ENCODE measurements around the gene FAM53A. TPM values are rescaled to one million over a fixed set of nuclear protein-coding genes. Genes with fewer than 3 reads are reported as not detected.
A peak's percentile ranks its signal among the peaks of the same experiment; 100 is the strongest.

Gene FAM53A
- total RNA-seq, 2 donors from 2014 or later, result 0.66 to 2.3 TPM

DNA sequence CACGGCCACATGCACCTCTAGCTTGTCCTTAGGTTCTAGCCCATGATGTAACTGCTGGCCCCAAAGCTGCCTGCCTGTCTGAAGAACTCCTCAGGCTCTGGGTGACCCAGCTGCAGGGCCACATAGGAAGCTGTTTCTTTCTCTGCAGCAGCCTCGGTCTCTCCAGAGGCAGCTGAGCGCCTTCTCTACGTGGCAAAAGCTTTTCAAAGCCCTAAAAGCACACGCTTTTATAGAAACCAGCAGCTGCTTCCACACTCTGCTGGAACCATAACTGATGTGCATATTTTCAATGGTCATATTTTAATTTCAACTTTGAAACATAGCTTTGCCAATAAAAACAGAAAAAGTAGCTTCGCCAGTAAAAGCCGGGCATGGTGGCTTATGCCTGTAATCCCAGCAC is 37.4 kb downstream of the FAM53A start:
- TF ChIP-seq, protein P1, sequence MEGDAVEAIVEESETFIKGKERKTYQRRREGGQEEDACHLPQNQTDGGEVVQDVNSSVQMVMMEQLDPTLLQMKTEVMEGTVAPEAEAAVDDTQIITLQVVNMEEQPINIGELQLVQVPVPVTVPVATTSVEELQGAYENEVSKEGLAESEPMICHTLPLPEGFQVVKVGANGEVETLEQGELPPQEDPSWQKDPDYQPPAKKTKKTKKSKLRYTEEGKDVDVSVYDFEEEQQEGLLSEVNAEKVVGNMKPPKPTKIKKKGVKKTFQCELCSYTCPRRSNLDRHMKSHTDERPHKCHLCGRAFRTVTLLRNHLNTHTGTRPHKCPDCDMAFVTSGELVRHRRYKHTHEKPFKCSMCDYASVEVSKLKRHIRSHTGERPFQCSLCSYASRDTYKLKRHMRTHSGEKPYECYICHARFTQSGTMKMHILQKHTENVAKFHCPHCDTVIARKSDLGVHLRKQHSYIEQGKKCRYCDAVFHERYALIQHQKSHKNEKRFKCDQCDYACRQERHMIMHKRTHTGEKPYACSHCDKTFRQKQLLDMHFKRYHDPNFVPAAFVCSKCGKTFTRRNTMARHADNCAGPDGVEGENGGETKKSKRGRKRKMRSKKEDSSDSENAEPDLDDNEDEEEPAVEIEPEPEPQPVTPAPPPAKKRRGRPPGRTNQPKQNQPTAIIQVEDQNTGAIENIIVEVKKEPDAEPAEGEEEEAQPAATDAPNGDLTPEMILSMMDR (IDR thresholded peaks at IDR 0.05), result no peak
- TF ChIP-seq POLR2A (IDR thresholded peaks at IDR 0.05), result no peak
- Histone ChIP-seq H3K27me3 (no peaks in the 10 kb centered on the region), H3K4me3 (no peak overlapping the region), H3K9me3 (no peaks in the 10 kb centered on the region), H3K4me1 (no peaks in the 10 kb centered on the region), H3K36me3 (replicated peaks in 1 of 2; ENCODE audit: insufficient read depth in 1 of 2, low read depth in 2 of 2) (no peaks in the 10 kb centered on the region), H3K27ac (no peak overlapping the region)
- 89 to 91% methylated on average over 6 to 7 of the region's 7 CpGs for WGBS, 2 donors
- no peak for DNase-seq
- intact Hi-C loops (cut with DNase I), result no loop called here
- no peak for ATAC-seq

DNA sequence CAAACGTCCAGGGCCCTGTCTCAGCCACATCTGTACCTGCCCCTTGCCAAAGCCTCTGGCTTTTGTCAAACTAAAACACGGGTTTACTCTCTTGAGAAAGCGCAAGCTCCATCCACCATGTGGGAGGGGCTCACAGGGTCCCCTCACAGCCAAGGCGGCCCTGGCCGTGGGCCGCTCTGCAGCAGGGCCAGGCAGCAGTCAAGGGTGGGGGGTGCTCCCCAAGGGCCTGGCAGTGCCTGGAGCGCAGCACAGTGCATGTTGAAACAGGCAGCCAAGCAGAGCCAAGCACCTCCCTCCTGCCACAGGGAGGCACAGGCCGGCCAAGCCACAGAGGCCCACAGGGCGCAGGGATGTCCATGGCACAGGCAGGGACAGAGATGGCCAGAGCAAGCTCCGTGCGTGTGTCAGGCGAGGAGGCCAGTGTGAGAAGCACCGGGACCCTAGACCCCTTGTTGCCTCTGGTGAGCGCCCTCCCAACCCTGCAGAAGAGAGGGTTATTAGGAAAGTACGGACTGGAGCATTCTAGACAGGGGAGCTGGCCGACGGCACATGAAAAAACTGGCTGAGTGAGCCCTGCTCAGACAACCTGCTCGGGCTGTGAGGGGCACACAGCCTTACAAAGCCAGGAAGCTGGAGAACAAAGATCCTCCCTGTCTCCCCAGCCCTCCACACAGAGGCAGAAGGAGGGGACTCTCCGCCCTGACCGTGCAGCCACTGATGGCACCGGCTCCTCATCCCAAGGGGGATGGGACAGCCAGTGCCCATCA is 39.0 kb downstream of the FAM53A start:
- no peaks in the 10 kb centered on the region for H3K9me3 ChIP-seq
- 75 to 81% methylated on average over 4 to 21 of the region's 21 CpGs for WGBS, 2 donors
- TF ChIP-seq, protein P1 (IDR thresholded peaks at IDR 0.05), result no peak
- no peak for TF ChIP-seq POLR2A (IDR thresholded peaks at IDR 0.05)
- DNase-seq (peak in 1 of 4 donors; percentile 8), ATAC-seq (peak; percentile 35)
- no peaks in the 10 kb centered on the region for H3K27me3 ChIP-seq
- no peaks in the 10 kb centered on the region for H3K36me3 ChIP-seq (replicated peaks in 1 of 2; ENCODE audit: insufficient read depth in 1 of 2, low read depth in 2 of 2)
- H3K27ac ChIP-seq, result no peak overlapping the region
- intact Hi-C loops (cut with DNase I), result no loop called here
- no peaks in the 10 kb centered on the region for H3K4me1 ChIP-seq
- no peak overlapping the region for H3K4me3 ChIP-seq

DNA sequence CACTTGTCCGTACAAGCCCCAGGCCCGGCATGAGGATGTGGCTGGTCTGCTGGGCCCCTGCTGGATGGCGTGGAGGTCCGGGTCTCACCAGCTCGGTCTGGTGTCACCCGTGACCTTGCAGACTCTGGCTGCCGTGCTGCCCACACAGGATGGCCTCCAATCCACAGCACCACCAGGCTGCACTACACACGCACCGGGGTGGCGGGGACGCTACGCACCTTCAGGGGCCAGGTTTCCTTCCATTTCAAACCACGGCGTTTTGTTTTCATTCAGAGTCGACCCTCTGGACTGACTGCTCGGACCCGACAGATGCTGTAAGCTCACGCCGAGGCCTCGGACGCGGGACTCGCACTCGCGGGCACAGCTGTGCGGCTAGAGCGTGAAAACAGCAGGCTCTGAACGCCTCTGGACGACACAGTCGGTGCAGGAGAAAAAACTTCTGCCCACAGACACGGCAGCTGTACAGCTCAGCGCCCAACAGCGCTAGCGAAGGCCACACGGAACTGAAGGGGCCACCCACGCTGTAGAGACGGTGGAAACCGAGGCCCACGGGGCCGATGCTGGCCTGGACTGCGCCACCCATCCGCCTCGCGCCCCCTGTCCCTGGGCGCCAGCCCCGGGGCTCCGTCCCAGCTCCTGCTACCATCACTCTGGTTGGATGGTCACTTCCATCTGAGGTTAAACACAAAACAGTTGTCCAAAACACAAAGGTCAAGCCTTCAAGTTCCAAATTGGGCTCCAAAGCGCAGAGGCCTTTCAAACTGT is 40.0 kb downstream of the FAM53A start:
- no peaks in the 10 kb centered on the region for H3K27me3 ChIP-seq
- H3K36me3 ChIP-seq (replicated peaks in 1 of 2; ENCODE audit: insufficient read depth in 1 of 2, low read depth in 2 of 2), result no peaks in the 10 kb centered on the region
- H3K4me1 ChIP-seq, result no peaks in the 10 kb centered on the region
- H3K27ac ChIP-seq, result no peak overlapping the region
- intact Hi-C loops (cut with DNase I), result no loop called here
- DNase-seq (no peak), ATAC-seq (peak; percentile 9)
- no peak overlapping the region for H3K4me3 ChIP-seq
- WGBS, 2 donors, result 90 to 97% methylated on average over 22 to 48 of the region's 48 CpGs
- H3K9me3 ChIP-seq, result no peaks in the 10 kb centered on the region
- TF ChIP-seq POLR2A (IDR thresholded peaks at IDR 0.05), result no peak
- TF ChIP-seq, protein P1 (IDR thresholded peaks at IDR 0.05), result no peak

DNA sequence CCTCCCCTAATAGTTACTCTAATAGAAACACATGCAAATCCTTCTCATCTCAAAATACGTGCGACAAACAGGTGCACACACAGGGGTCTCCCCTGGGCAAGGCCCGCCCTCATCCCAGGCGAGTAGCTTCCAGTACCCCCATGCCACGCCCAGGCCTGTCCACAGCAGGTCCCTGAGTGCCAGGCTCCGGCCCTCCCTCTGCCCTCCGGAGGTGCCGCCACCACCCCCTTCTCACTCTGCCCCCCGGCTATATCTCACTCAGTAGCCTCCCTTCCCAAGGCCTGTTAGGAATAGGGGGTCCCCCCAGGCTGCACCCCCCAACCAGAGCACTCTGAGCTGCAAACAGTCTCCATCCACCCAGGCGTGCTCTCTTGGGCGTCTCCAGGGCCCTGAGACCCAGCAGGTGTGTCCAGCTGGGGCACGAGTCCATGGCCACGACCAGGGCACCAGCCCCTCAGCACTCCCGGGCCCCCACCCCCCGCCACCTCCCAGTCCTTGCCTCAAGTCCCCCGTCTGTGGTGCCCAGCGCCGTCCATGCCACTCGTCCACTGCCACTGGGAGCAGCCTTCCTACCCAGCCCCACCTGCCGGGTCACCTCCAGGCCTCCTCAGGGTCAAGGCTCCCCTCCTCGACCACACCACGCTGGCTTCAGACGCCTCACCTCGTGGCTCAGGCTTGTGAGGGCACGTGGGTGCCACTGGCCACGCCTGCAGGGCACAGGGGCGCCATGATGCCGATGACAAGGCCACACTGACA is 41.7 kb downstream of the FAM53A start:
- 90 to 92% methylated on average over 14 to 27 of the region's 28 CpGs for WGBS, 2 donors
- no peaks in the 10 kb centered on the region for H3K27me3 ChIP-seq
- H3K9me3 ChIP-seq, result no peaks in the 10 kb centered on the region
- DNase-seq (peak in 1 of 4 donors; percentile 10), ATAC-seq (no peak)
- intact Hi-C loops (cut with DNase I), result no loop called here
- no peak overlapping the region for H3K27ac ChIP-seq
- no peak for TF ChIP-seq POLR2A (IDR thresholded peaks at IDR 0.05)
- TF ChIP-seq, protein P1 (IDR thresholded peaks at IDR 0.05), result no peak
- no peak overlapping the region for H3K4me3 ChIP-seq
- no peaks in the 10 kb centered on the region for H3K36me3 ChIP-seq (replicated peaks in 1 of 2; ENCODE audit: insufficient read depth in 1 of 2, low read depth in 2 of 2)
- H3K4me1 ChIP-seq, result no peaks in the 10 kb centered on the region
